ENCODE results near the gene PPP1R14C.

DNA sequence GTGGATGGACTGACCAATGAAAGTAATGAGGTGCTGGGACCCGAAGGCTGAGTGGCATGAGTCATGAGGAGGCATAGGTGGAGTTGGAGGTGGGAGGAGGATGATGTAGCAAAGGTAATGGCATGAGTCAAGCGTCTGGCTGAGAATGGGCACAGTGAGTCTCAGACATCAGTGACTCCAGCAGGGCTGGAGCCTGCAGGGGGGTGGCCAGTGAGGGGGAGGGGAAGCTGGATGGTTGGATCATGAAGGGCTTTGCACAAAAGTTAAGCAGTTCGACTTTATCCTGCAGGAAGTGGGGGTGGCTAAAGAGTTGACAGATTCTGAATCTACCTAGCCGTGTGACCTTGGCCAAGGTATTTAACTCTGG lies 127.0 kb downstream of the PPP1R14C start:
- TF ChIP-seq, protein P1, sequence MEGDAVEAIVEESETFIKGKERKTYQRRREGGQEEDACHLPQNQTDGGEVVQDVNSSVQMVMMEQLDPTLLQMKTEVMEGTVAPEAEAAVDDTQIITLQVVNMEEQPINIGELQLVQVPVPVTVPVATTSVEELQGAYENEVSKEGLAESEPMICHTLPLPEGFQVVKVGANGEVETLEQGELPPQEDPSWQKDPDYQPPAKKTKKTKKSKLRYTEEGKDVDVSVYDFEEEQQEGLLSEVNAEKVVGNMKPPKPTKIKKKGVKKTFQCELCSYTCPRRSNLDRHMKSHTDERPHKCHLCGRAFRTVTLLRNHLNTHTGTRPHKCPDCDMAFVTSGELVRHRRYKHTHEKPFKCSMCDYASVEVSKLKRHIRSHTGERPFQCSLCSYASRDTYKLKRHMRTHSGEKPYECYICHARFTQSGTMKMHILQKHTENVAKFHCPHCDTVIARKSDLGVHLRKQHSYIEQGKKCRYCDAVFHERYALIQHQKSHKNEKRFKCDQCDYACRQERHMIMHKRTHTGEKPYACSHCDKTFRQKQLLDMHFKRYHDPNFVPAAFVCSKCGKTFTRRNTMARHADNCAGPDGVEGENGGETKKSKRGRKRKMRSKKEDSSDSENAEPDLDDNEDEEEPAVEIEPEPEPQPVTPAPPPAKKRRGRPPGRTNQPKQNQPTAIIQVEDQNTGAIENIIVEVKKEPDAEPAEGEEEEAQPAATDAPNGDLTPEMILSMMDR (IDR thresholded peaks at IDR 0.05) = no peak
- TF ChIP-seq POLR2A (IDR thresholded peaks at IDR 0.05) = no peak
